Astrocyte (in vitro differentiated cells and primary cell): Measurements from ENCODE around the gene ARHGAP32.

Experiments used
- EZH2 ChIP-seq: IDR thresholded peaks from 2 replicates; pipeline ENCODE4 v1.6.1; 2012; ENCODE audit warnings: mild to moderate bottlenecking, low read length, inconsistent platforms; ENCODE audit not compliant: insufficient read depth
- TF ChIP-seq, protein P1 (sequence below): IDR thresholded peaks from 2 replicates; pipeline ENCODE4 v1.5.1; 2011; ENCODE audit warnings: low read depth, mild to moderate bottlenecking, inconsistent platforms, low read length, moderate library complexity; ENCODE audit not compliant: insufficient read depth

DNA sequence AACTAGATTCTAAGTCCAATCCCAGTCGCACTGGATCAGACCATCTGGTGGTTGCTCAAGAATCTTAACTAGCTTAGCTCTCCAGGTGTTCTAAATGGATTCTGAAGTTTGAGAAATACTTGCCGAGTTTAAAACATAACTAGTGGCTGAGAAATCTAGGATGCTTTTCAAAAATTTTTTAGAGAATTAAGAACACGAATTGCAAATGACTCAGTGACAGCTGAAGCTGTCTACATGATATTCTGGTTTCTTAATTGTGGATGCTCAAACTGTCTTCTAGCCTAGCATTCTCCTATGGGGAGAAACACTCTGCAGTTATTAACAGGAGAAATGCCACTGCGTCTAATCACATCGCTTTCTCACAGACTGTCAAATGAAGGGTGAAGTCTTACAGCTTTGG, 229.2 kb downstream of the ARHGAP32 start:
- TF ChIP-seq, protein P1, sequence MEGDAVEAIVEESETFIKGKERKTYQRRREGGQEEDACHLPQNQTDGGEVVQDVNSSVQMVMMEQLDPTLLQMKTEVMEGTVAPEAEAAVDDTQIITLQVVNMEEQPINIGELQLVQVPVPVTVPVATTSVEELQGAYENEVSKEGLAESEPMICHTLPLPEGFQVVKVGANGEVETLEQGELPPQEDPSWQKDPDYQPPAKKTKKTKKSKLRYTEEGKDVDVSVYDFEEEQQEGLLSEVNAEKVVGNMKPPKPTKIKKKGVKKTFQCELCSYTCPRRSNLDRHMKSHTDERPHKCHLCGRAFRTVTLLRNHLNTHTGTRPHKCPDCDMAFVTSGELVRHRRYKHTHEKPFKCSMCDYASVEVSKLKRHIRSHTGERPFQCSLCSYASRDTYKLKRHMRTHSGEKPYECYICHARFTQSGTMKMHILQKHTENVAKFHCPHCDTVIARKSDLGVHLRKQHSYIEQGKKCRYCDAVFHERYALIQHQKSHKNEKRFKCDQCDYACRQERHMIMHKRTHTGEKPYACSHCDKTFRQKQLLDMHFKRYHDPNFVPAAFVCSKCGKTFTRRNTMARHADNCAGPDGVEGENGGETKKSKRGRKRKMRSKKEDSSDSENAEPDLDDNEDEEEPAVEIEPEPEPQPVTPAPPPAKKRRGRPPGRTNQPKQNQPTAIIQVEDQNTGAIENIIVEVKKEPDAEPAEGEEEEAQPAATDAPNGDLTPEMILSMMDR, result no peak
- no peak for TF ChIP-seq EZH2
